ENCODE data around the gene AP4S1. TPM values are rescaled to one million over a fixed set of nuclear protein-coding genes. Genes with fewer than 3 reads are reported as not detected.

AP4S1 gene
- total RNA-seq, 4 donors from 2014 or later, result 7.2 to 36.1 (median 16.3) TPM

GRCh38 chr14:31020834-31021575 lies 4.4 kb upstream of the AP4S1 start:
- no peak overlapping the region for H3K4me3 ChIP-seq
- no peak for DNase-seq (ENCODE audit: low spot score in 2 of 2)
- 65 to 66% methylated on average over 8 of the region's 8 CpGs for WGBS, 2 donors
- H3K36me3 ChIP-seq, result peaks cover 0 to 22% (median 0%) of the 10 kb centered on the region in 3 donors
- no peaks in the 10 kb centered on the region for H3K27me3 ChIP-seq
- no peaks in the 10 kb centered on the region for H3K9me3 ChIP-seq
- no peak overlapping the region for H3K27ac ChIP-seq
- TF ChIP-seq, protein P1, sequence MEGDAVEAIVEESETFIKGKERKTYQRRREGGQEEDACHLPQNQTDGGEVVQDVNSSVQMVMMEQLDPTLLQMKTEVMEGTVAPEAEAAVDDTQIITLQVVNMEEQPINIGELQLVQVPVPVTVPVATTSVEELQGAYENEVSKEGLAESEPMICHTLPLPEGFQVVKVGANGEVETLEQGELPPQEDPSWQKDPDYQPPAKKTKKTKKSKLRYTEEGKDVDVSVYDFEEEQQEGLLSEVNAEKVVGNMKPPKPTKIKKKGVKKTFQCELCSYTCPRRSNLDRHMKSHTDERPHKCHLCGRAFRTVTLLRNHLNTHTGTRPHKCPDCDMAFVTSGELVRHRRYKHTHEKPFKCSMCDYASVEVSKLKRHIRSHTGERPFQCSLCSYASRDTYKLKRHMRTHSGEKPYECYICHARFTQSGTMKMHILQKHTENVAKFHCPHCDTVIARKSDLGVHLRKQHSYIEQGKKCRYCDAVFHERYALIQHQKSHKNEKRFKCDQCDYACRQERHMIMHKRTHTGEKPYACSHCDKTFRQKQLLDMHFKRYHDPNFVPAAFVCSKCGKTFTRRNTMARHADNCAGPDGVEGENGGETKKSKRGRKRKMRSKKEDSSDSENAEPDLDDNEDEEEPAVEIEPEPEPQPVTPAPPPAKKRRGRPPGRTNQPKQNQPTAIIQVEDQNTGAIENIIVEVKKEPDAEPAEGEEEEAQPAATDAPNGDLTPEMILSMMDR (IDR thresholded peaks at IDR 0.05), result no peak
- no peak for TF ChIP-seq EP300 (IDR thresholded peaks at IDR 0.05)
- TF ChIP-seq POLR2A (IDR thresholded peaks at IDR 0.05), result no peak
- H3K4me1 ChIP-seq, result peaks cover 0 to 66% (median 6%) of the 10 kb centered on the region in 4 donors

DNA sequence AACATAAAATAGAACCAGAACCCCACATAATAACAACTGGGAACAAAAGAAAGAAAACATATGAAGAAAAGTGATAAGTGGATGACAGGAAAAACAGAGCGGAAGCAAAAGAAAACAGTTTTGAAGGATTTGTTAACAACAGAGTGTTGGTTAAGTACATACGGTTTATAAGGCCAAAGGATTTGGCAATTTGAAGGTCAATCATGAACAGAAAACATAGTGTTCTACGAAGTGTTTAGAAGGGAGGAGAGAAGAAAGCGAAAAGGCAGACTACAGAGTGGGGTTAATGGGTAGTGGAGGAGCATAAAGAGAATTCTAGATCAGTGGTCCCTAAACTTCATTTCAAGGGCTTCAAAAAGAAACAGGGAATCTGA lies 3.9 kb upstream of the AP4S1 start:
- H3K4me1 ChIP-seq, result peaks cover 0 to 62% (median 6%) of the 10 kb centered on the region in 4 donors
- no peak overlapping the region for H3K4me3 ChIP-seq
- TF ChIP-seq EP300 (IDR thresholded peaks at IDR 0.05) (no peak), POLR2A (IDR thresholded peaks at IDR 0.05) (no peak)
- TF ChIP-seq, protein P1 (IDR thresholded peaks at IDR 0.05), result no peak
- no peaks in the 10 kb centered on the region for H3K27me3 ChIP-seq
- H3K36me3 ChIP-seq, result peaks cover 0 to 22% (median 0%) of the 10 kb centered on the region in 3 donors
- no peaks in the 10 kb centered on the region for H3K9me3 ChIP-seq
- 52 to 57% methylated on average over 4 of the region's 4 CpGs for WGBS, 2 donors
- DNase-seq (ENCODE audit: low spot score in 2 of 2), result no peak
- no peak overlapping the region for H3K27ac ChIP-seq

DNA sequence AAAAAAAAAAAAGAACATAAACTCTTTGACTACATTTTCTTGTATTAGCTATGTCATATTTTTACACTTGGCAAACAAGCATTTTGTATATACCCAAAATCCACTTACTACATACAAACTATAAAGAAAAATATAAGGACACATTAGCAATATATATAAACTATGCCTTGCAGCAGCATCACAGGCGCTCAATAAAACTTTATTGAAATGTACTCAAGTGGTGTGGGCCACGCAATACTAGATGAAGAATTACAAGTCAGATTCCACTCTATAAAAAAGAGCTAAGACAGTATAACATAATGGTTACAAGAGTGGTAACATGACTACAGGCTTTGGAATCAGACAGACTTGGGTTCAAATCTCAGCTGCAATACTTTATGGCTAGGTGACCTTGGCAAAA lies 3.1 kb upstream of the AP4S1 start:
- H3K27me3 ChIP-seq, result no peaks in the 10 kb centered on the region
- peaks cover 0 to 21% (median 0%) of the 10 kb centered on the region in 3 donors for H3K36me3 ChIP-seq
- H3K9me3 ChIP-seq, result no peaks in the 10 kb centered on the region
- H3K4me1 ChIP-seq, result peaks cover 0 to 65% (median 8%) of the 10 kb centered on the region in 4 donors
- 74 to 99% methylated on average over 2 of the region's 2 CpGs for WGBS, 2 donors
- no peak for TF ChIP-seq EP300 (IDR thresholded peaks at IDR 0.05)
- no peak for TF ChIP-seq POLR2A (IDR thresholded peaks at IDR 0.05)
- TF ChIP-seq, protein P1 (IDR thresholded peaks at IDR 0.05), result no peak
- no peak overlapping the region for H3K27ac ChIP-seq
- no peak overlapping the region for H3K4me3 ChIP-seq
- no peak for DNase-seq (ENCODE audit: low spot score in 2 of 2)

- no peak for TF ChIP-seq EP300 (IDR thresholded peaks at IDR 0.05)
- TF ChIP-seq, protein P1 (IDR thresholded peaks at IDR 0.05), result no peak
- no peak for TF ChIP-seq POLR2A (IDR thresholded peaks at IDR 0.05)
- peak overlapping the region in 3 of 4 donors; percentile 99 to 100 (median 100) for H3K27ac ChIP-seq
- H3K9me3 ChIP-seq, result no peaks in the 10 kb centered on the region
- no peaks in the 10 kb centered on the region for H3K27me3 ChIP-seq
- peaks cover 0 to 63% (median 9%) of the 10 kb centered on the region in 4 donors for H3K4me1 ChIP-seq
- no peak overlapping the region for H3K4me3 ChIP-seq
- no peak for DNase-seq (ENCODE audit: low spot score in 2 of 2)
- H3K36me3 ChIP-seq, result peaks cover 0 to 11% (median 0%) of the 10 kb centered on the region in 3 donors
Observed at GRCh38 chr14:31024010-31024480, 1.4 kb upstream of the AP4S1 start.
